Panc1 (cell line): ENCODE data around the gene SDHD. TPM values are rescaled to one million over a fixed set of nuclear protein-coding genes. Genes with fewer than 3 reads are reported as not detected.

Source experiments
- ATAC-seq: fragments of 200-7000 bp; cut with Tn5 transposase; 2 replicates; pipeline ENCODE4 v1.9.1; 2020; ENCODE audit warnings: mild to moderate bottlenecking, moderate library complexity
- BruUV-seq: library from RNA; stranded (reverse); fragments of 400-500 nt; replicated peaks from 2 replicates; lab custom pipeline; 2021; lab: Mats Ljungman, UMichigan
- CTCF ChIA-PET: fragments of 300-600 bp; sonication (Branson Sonifier 250); formaldehyde crosslinking; loops from one replicate; lab custom pipeline; 2022; ENCODE audit warnings: antibody characterized with exemption; lab: Charles Lee
- POLR2A ChIA-PET: fragments of 300-600 bp; sonication (Branson Sonifier 250); formaldehyde crosslinking; loops from one replicate; lab custom pipeline; 2022; ENCODE audit warnings: antibody characterized with exemption; lab: Charles Lee
- DNase-seq: peaks from one replicate; pipeline ENCODE4 v3.0.0-alpha.2; 2010; ENCODE audit warnings: low read depth, low spot score
- H3K27ac ChIP-seq: 2 replicates; pipeline ENCODE4 v1.5.1; 2011; ENCODE audit warnings: mild to moderate bottlenecking, low read length, inconsistent platforms
- H3K27me3 ChIP-seq: fragments of 200-500 bp; sonication (Bioruptor generic); 2 replicates; pipeline ENCODE4 v1.6.0; 2014; ENCODE audit warnings: low read length, inconsistent platforms; ENCODE audit not compliant: control insufficient read depth, insufficient read depth
- H3K36me3 ChIP-seq: fragments of 200-500 bp; sonication (Bioruptor generic); 2 replicates; pipeline ENCODE4 v1.5.1; 2014; ENCODE audit warnings: inconsistent platforms, mild to moderate bottlenecking, low read length, moderate library complexity; ENCODE audit not compliant: control insufficient read depth, insufficient read depth
- H3K4me1 ChIP-seq: 2 replicates; pipeline ENCODE4 v1.5.1; 2011; ENCODE audit warnings: inconsistent platforms, mild to moderate bottlenecking, low read length, moderate library complexity; ENCODE audit not compliant: control insufficient read depth, insufficient read depth
- H3K4me3 ChIP-seq, 2 experiments: 2 replicates each; pipeline ENCODE4 v1.5.1; 2011 to 2012; ENCODE audit warnings: low read depth in 2 of 2, low read length in 2 of 2, mild to moderate bottlenecking in 2 of 2, inconsistent platforms in 1 of 2, moderate library complexity in 1 of 2
- H3K9me3 ChIP-seq: fragments of 200-500 bp; sonication (Bioruptor generic); 2 replicates; pipeline ENCODE4 v1.5.1; 2014; ENCODE audit warnings: low read depth, mild to moderate bottlenecking, inconsistent platforms, low read length, moderate library complexity; ENCODE audit not compliant: control insufficient read depth, insufficient read depth
- POLR2AphosphoS5 ChIP-seq: IDR thresholded peaks from 2 replicates; pipeline ENCODE4 v1.6.1; 2012; ENCODE audit warnings: mild to moderate bottlenecking, low read depth, low read length, moderate library complexity
- REST ChIP-seq, 2 experiments: IDR thresholded peaks; 2 replicates each; pipeline ENCODE4 v1.6.1; 2011 to 2012; ENCODE audit warnings: low read depth in 2 of 2, control low read depth in 1 of 2, low read length in 1 of 2, mild to moderate bottlenecking in 1 of 2, moderate library complexity in 1 of 2; ENCODE audit not compliant: insufficient read depth in 1 of 2
- SIN3A ChIP-seq: IDR thresholded peaks from 2 replicates; pipeline ENCODE4 v1.6.1; 2012; ENCODE audit warnings: low read depth, mild to moderate bottlenecking, low read length, moderate library complexity, borderline replicate concordance; ENCODE audit not compliant: insufficient read depth
- TCF7L2 ChIP-seq: IDR thresholded peaks from 2 replicates; pipeline ENCODE4 v1.6.1; 2011; ENCODE audit warnings: mild to moderate bottlenecking, low read depth, low read length, inconsistent platforms
- in situ Hi-C: cut with HindIII; loops from 2 replicates; pipeline ENCODE4 v1.10.0; 2016; ENCODE audit warnings: low sequenced_read_pairs, low pct_unique_long_range_greater_than_20kb
- intact Hi-C: fragments of 100-400 bp; cut with micrococcal nuclease; formaldehyde crosslinking; loops from one replicate; pipeline ENCODE4 v1.10.0; 2022; ENCODE audit not compliant: unreplicated experiment
- total RNA-seq: library from RNA; stranded (reverse); gene quantifications from one replicate; pipeline ENCODE4 v1.2.1, GENCODE V29; 2021; ENCODE audit not compliant: unreplicated experiment
- TF ChIP-seq, protein P1 (sequence below): fragments of 450-650 bp; IDR thresholded peaks from 2 replicates; pipeline ENCODE4 v1.5.1; 2017; ENCODE audit warnings: mild to moderate bottlenecking

SDHD gene
- total RNA-seq, 1 experiment from 2014 or later: 166 TPM

DNA sequence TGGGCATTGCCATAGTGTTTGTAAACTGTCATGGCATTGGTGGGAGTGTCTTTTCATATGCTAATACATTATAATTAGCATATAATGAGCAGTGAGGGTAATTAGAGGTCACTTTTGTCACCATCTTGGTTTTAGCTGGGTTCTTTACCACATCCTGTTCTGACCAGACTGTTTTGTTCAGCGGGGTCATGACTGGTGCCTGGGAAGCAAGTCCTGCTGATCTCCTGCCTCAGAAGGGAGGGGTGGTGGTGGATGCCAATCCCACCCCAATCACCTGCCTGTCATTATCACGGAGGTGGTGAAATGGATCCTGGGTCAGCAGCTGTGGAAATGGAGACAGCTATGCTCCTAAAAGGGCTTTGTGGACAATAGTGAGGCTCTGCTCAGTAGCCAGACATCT, 46.1 kb downstream of the SDHD start:
- Histone ChIP-seq H3K27me3 (no peaks in the 10 kb centered on the region), H3K4me1 (no peaks in the 10 kb centered on the region), H3K27ac (no peak overlapping the region), H3K36me3 (no peaks in the 10 kb centered on the region), H3K9me3 (no peaks in the 10 kb centered on the region), H3K4me3 (no peak overlapping the region)
- no peak for ATAC-seq
- DNase-seq: no peak
- ChIA-PET POLR2A (no interaction called here), CTCF (no interaction called here)
- TF ChIP-seq SIN3A (no peak), TCF7L2 (no peak), REST (IDR thresholded peaks at IDR 0.05; ENCODE audit: insufficient read depth in 1 of 2, low read depth in 2 of 2, low read length in 1 of 2) (no peak), POLR2AphosphoS5 (no peak)
- TF ChIP-seq, protein P1, sequence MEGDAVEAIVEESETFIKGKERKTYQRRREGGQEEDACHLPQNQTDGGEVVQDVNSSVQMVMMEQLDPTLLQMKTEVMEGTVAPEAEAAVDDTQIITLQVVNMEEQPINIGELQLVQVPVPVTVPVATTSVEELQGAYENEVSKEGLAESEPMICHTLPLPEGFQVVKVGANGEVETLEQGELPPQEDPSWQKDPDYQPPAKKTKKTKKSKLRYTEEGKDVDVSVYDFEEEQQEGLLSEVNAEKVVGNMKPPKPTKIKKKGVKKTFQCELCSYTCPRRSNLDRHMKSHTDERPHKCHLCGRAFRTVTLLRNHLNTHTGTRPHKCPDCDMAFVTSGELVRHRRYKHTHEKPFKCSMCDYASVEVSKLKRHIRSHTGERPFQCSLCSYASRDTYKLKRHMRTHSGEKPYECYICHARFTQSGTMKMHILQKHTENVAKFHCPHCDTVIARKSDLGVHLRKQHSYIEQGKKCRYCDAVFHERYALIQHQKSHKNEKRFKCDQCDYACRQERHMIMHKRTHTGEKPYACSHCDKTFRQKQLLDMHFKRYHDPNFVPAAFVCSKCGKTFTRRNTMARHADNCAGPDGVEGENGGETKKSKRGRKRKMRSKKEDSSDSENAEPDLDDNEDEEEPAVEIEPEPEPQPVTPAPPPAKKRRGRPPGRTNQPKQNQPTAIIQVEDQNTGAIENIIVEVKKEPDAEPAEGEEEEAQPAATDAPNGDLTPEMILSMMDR: no peak
- in situ Hi-C loops (no loop called here), intact Hi-C loops (no loop called here)
- no TSS peak for BruUV-seq

- no TSS peak for BruUV-seq
- H3K4me1 ChIP-seq: no peaks in the 10 kb centered on the region
- CTCF ChIA-PET: interaction anchor here (0.7 kb wide), 1 partner anchor 59 kb away, joined by 3 read pairs; no protein-coding TSS in a partner anchor
- POLR2A ChIA-PET: no interaction called here
- intact Hi-C loops: no loop called here
- no peak for DNase-seq
- H3K9me3 ChIP-seq: no peaks in the 10 kb centered on the region
- H3K4me3 ChIP-seq: no peak overlapping the region
- H3K27me3 ChIP-seq: no peaks in the 10 kb centered on the region
- no peaks in the 10 kb centered on the region for H3K36me3 ChIP-seq
- ATAC-seq: no peak
- H3K27ac ChIP-seq: no peak overlapping the region
- in situ Hi-C loops: no loop called here
- TF ChIP-seq REST (IDR thresholded peaks at IDR 0.05; ENCODE audit: insufficient read depth in 1 of 2, low read depth in 2 of 2, low read length in 1 of 2): no peak
- TF ChIP-seq TCF7L2: no peak
- TF ChIP-seq, protein P1: no peak
- TF ChIP-seq SIN3A: no peak
- no peak for TF ChIP-seq POLR2AphosphoS5
These were observed 47.8 kb downstream of the SDHD start for GRCh38 chr11:112134473-112134872.
